GM12875 (cell line): ENCODE measurements around the gene KCNN1.

Source experiments
- H3K4me3 ChIP-seq: one replicate; pipeline ENCODE4 v1.5.1; 2011; ENCODE audit warnings: low read depth, low read length, control low read depth
- TF ChIP-seq, protein P1 (sequence below): IDR thresholded peaks from 2 replicates; pipeline ENCODE4 v1.5.1; 2011; ENCODE audit warnings: low read depth, mild to moderate bottlenecking, control low read depth, inconsistent platforms, low read length, moderate library complexity, borderline replicate concordance; ENCODE audit not compliant: insufficient read depth

KCNN1 gene

DNA sequence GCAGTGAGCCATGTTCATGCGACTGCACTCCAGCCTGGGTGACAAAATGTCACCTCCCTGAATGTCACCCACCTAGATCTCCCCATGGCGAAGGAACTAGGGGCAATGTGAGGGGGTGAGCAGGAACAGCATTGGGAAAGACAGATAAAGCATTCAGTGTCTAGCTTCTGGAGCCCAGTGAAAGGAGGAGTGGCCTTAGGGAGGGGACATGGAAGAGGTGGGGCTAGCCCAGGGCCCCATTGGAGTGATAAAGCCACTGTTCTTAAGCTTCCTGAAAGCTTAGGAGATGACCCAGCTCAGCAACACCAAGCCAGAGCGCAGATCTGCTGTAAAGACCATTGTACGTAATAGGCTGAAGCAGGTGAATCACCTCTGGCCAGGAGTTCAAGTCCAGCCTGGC is 13.0 kb upstream of the KCNN1 start:
- TF ChIP-seq, protein P1, sequence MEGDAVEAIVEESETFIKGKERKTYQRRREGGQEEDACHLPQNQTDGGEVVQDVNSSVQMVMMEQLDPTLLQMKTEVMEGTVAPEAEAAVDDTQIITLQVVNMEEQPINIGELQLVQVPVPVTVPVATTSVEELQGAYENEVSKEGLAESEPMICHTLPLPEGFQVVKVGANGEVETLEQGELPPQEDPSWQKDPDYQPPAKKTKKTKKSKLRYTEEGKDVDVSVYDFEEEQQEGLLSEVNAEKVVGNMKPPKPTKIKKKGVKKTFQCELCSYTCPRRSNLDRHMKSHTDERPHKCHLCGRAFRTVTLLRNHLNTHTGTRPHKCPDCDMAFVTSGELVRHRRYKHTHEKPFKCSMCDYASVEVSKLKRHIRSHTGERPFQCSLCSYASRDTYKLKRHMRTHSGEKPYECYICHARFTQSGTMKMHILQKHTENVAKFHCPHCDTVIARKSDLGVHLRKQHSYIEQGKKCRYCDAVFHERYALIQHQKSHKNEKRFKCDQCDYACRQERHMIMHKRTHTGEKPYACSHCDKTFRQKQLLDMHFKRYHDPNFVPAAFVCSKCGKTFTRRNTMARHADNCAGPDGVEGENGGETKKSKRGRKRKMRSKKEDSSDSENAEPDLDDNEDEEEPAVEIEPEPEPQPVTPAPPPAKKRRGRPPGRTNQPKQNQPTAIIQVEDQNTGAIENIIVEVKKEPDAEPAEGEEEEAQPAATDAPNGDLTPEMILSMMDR, result no peak
- H3K4me3 ChIP-seq, result no peak overlapping the region

DNA sequence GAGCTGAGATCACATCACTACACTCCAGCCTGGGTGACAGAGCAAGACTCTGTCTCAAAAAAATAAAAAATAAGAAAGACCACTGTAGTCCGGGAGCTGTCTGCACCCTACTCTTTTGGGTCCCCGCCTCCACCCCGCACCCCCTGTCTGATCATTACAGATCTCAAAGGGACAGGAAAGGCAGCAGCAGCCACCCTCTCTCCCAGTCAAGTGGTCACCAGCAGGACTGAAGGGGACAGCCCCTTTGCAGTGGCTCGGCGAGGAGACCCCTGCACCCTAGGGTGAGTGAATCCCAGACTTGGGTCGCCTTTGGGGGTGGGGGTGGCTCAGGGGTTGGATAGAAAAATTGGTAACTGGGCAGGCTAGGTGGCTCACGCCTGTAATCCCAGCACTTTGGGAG is 12.5 kb upstream of the KCNN1 start:
- H3K4me3 ChIP-seq, result no peak overlapping the region
- TF ChIP-seq, protein P1, result no peak

DNA sequence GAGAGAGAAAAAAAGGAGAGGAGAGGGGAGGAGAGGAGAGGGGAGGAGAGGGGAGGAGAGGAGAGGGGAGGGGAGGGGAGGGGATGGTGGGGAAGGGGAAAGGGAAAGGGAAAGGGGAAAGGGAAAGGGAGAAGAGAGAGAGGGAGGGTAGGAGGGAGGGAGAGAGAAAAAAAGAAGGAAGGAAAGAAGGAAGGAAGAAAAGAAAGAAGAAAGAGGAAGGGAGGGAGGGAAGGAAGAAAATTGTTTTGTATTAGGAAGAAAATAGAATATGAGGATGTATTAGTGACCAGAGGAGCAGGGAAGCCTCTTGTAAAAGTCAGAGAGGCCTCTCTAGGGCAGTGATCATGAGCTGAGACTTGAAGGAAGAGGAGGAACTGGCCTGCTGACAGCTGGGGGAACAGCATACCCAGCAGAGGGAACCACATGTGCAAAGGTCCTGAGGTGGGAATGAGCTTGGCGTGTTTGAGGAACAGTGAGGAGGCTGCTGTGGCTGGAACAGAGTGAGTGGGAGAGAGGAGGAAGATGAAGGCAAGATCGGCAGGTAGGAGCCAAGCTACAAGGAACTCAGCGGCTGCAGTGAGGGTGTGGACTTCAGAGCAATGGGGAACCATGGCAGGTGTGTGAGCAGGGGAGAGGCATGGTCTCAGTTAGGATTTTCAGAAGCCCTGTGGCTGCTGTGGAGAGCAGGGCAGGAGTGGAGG is 9.6 kb upstream of the KCNN1 start:
- TF ChIP-seq, protein P1, result no peak
- no peak overlapping the region for H3K4me3 ChIP-seq

DNA sequence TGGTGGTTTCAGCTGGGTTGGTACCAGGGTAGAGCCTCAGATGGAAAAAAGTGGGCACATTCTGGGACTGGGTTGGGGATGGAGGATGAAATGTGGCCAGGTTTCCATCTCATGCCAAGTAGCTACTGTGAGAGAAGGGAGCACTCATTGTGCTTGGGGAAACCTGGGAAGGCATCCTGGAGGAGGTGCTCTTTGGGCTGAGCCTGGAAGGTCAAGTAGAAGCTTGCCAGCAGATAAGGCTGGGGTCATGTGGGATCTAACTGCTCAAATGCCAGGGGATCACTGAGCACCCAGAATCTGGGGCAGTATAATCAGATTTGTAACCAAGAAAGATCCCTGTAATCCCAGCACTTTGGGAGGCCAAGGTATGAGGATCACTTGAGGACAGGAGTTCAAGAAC is 9.0 kb upstream of the KCNN1 start:
- H3K4me3 ChIP-seq, result no peak overlapping the region
- TF ChIP-seq, protein P1, result no peak

DNA sequence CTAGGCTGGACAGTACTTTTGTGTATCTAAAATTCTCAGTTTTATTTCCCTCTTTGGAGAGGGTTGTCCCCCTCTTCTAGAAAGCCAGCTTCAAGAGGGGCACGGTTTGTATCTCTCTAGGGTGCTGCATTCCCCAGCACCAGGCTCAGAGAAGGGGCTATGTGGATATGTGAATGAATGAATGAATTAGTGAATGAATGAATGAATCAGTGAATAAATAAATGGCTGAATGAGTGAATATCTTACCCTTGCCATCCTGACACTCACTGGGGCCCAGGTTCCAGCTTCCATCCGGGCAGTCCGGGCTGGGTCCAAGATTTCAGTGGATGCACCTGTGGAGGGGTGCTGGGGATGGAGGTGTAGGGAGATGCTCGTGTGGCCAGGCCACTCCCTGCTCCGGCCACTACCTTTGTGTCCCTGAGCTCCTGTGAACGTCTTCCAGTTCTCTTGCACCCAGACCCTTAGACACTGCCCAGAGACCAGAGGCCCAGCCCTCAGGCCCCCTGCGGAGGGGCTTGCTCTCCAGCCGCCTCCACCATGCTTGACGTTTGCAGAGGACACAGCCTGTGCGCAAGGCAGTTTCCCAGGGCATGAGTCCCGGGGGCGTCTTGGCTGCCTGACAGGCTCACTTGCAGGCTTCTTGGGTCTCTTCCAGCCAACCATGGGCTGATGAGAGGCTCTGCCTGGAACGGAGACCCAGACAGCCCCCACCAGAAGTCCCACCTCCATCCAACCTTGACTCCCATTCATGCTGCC is 2.8 kb upstream of the KCNN1 start:
- H3K4me3 ChIP-seq, result no peak overlapping the region
- TF ChIP-seq, protein P1, result no peak

DNA sequence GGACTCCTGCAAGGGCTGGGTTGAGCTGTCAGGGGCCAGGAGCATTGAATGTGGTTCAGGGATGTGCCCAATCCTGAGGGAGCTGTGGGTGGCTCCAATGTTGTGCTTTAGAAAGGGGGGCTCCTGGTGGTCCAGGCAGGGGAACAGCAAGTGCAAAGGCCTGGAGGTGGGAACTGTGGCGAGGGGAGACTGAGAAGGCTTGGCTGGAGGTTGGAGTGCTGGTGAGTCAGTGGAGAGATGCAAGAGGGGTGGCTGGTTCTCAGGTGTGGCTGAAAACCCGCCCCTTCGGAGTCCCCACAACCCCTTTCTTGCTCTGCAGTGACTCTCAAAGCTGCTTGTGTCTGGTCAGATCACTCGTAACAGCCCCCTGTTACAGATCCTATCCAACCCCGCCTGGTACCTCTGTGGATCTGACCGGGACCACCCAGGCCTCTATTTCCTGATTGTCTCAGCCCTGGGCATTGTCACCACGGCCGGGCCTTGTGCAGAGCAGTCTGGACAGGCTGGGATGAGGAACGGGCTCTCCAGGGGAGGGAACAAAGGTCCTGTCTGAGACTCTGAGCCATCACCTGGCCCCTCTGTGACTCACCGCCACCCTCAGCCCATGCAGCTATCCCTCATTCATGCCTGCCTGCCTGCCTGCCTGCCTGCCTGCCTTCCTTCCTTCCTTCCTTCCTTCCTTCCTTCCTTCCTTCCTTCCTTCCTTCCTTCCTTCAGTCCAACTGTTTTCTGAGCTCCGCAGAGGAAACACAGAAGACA is 1.4 kb upstream of the KCNN1 start:
- TF ChIP-seq, protein P1, result no peak
- no peak overlapping the region for H3K4me3 ChIP-seq
